Measurements from ENCODE around the gene PRKD2.

PRKD2 gene

GRCh38 chr19:46741447-46741846 is 24.5 kb upstream of the PRKD2 start:
- no peak for DNase-seq (ENCODE audit: low read depth)

- DNase-seq (ENCODE audit: low read depth) = no peak
Observed at GRCh38 chr19:46739290-46739771, 22.4 kb upstream of the PRKD2 start.

GRCh38 chr19:46737761-46738171 is 20.9 kb upstream of the PRKD2 start:
- no peak for DNase-seq (ENCODE audit: low read depth)

GRCh38 chr19:46737298-46737654 is 20.4 kb upstream of the PRKD2 start:
- no peak for DNase-seq (ENCODE audit: low read depth)

- DNase-seq (ENCODE audit: low read depth) = no peak
Observed at GRCh38 chr19:46736531-46737297, 19.8 kb upstream of the PRKD2 start.

- DNase-seq (ENCODE audit: low read depth) = no peak
Observed at GRCh38 chr19:46733690-46734292, 16.9 kb upstream of the PRKD2 start.

DNA sequence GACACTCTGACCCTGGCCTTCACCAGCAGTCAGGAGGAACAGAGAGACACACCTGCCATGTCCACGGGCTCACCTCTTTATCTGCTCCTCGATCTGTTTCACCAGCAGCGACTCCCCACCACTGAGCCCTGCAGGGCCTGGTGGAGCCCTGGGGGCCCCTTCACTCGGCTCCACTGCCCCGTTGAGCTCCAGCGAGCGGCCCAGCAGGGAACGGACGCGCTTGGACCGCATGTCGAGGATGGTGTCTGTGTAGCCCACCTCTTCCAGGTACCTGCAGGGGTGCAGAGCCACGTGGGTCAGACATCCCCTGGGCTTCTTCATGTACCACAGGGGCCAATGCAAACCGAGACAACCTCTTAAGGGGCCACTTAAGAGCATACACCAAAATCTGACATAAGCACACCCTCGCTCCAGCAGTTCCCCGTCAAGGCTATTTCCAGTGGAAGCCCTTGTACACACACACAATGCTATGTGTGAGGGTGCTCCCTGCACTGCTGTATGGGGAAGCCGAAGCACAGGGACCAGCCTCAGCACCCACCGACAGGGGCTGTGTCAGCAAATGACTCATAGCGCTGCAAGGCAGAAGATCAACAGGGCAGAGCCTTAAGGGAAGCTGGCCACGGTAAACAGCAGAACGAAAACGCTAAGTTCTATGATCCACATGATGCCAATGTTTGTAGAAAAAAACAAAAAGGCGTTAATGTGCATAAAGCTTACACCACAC is 16.2 kb upstream of the PRKD2 start:
- DNase-seq (ENCODE audit: low read depth) = no peak

- DNase-seq (ENCODE audit: low read depth) = no peak
Observed at GRCh38 chr19:46732172-46732938, 15.4 kb upstream of the PRKD2 start.

DNA sequence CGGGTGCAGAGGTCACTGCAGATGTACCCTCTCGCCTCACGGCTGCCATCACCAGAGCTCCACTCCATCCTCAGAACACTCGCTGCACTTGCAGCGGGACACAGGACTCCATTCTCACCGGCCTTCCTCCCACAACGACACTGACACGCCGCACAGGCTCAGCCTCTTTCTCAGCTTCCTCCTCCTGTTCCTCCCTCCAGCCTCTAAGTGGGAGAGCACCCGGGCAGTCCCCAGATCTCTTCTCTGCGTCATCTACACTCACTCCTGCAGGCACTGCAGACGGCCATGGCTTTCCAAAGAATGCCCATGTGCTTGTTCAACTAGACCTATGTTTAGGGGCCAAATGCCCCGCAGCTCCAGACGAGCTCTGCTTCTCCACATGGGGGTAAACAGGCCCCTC is 14.7 kb upstream of the PRKD2 start:
- DNase-seq (ENCODE audit: low read depth) = no peak

- DNase-seq (ENCODE audit: low read depth) = no peak
Observed at GRCh38 chr19:46731007-46731501, 14.1 kb upstream of the PRKD2 start.

- DNase-seq (ENCODE audit: low read depth) = no peak
Observed at GRCh38 chr19:46730595-46730994, 13.7 kb upstream of the PRKD2 start.

GRCh38 chr19:46730187-46730586 is 13.3 kb upstream of the PRKD2 start:
- no peak for DNase-seq (ENCODE audit: low read depth)

GRCh38 chr19:46729696-46730095 is 12.8 kb upstream of the PRKD2 start:
- DNase-seq (ENCODE audit: low read depth) = no peak

DNA sequence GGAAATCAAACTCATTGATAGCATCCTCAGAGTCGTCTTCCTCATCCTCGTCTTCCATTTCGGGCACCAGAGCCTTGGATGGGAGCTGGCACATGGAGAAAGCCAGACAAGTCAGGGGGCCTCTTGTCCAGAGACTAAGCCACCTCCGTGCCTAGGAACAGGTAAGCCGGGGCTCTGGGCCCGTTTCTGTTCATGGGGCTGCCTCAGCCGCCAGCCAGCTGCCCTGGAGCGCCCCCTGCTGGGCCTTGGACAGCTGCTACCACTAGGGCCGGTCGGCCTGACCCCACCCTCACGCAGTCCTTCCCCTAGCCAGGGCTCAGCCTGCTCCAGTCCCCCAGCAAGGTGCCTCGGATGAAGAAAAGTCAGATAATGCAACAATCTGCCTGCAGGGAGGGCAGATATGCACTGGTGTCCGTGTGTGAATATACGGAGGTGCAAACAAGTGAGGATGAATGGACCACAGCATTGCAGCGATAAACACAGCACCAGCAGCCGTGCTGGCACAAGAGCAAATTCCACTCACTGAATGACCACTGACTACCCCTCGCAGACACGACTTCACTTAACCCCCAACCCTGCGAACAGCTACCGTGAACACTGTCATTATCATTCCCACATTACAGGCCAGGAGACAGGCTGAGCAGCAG is 11.9 kb upstream of the PRKD2 start:
- DNase-seq (ENCODE audit: low read depth) = peak; percentile 66

GRCh38 chr19:46728208-46728607 is 11.3 kb upstream of the PRKD2 start:
- DNase-seq (ENCODE audit: low read depth) = no peak

DNA sequence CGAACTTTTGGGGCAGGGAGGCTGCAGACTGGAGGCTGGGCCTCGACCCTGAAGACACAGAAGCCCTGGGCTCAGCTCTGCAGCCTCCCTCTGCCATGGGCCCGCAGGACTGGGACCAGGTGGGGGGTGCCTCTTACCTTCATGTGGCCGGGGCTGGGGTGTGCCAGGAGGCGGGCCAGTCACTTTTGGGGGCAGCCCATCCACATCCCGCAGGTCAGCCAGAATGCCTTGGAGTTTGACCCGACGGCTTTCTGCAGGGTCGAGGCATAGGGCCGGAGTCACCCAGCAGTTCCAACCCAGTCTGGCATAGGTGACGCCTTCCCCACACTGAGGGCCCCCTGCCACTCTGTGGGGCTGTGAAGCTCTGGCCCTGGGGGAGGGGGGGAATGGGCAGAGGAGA is 10.8 kb upstream of the PRKD2 start:
- DNase-seq (ENCODE audit: low read depth) = no peak

- no peak for DNase-seq (ENCODE audit: low read depth)
Observed at GRCh38 chr19:46726971-46727501, 10.1 kb upstream of the PRKD2 start.

GRCh38 chr19:46726551-46726950 is 9.6 kb upstream of the PRKD2 start:
- no peak for DNase-seq (ENCODE audit: low read depth)

GRCh38 chr19:46725859-46726393 is 9.0 kb upstream of the PRKD2 start:
- no peak for DNase-seq (ENCODE audit: low read depth)

DNA sequence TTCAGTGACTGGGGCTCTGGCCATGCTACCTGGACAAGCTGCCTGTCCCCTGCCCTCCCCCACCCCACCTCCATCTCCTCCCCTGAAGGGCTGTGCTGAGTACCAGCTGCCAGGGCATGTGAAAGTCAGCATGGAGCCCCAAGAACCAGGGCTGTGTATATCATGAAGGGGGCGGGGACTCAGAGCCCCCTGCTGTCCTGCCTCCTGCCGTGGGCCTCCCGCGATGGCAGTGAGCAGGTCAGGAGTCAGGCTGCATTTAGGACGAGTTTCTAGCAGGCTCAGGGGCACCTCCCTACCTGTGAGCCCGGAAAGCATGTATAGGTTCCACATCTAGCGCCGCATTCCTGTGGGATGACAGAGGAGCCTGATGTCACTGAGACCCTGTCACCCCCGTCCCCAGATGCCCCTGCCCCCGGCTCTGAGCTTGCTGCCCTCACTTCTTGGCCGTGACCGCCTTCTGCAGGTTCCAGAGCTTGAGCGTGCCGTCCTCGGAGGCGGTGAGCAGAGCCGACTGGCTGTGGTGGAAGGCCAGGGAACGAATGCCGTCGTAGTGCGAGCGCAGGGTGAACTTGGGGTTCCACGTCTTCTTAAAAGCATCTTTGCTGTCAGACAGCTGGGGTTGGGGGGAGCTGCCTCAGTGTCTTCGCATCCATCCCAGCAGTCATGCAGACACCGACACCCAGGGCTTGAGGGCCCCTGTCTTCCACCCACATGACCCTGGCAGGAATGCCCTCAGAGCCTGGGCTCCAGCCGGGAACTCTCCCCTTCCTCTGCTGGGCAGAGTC is 8.3 kb upstream of the PRKD2 start:
- no peak for DNase-seq (ENCODE audit: low read depth)

Data from stimulated activated CD4-positive, alpha-beta T cell treated with anti-CD3 and anti-CD28 coated beads, Interleukin-2, amount 100 ng/mL, for 4 hours (primary cell).